Globus pallidus (tissue), 1 donor: Measurements from ENCODE around the gene ORAI3.

Source experiments
- DNase-seq: peaks from one replicate; pipeline ENCODE4 v3.0.0-alpha.2; 2015; ENCODE audit warnings: low spot score

Gene ORAI3

GRCh38 chr16:30971298-30971697, 22.4 kb downstream of the ORAI3 start:
- DNase-seq: no peak

GRCh38 chr16:30972872-30973271, 24.0 kb downstream of the ORAI3 start:
- DNase-seq: no peak

GRCh38 chr16:30974348-30974747, 25.5 kb downstream of the ORAI3 start:
- DNase-seq: no peak

GRCh38 chr16:30976486-30976885, 27.6 kb downstream of the ORAI3 start:
- DNase-seq: no peak

DNA sequence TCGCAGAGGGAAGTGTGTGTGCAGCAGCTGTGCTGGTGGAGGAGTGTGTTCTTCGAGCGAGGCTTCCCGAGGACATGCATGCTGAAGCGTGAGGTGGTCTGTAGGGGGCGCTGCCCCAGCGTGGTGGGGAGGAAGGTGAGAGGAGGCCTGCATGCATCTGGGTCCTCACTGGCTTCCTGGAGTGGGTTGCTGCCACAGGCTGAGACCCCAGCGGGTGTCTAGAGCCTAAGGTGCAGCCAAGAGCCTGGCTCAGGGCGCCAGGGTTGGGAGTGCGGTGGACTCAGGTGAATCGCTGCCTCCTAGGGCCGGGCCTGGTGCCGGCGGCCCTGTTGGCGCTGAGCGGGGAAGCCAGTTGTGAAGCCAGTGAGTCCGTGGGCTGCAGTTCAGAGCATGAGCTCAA, 28.6 kb downstream of the ORAI3 start:
- no peak for DNase-seq

DNA sequence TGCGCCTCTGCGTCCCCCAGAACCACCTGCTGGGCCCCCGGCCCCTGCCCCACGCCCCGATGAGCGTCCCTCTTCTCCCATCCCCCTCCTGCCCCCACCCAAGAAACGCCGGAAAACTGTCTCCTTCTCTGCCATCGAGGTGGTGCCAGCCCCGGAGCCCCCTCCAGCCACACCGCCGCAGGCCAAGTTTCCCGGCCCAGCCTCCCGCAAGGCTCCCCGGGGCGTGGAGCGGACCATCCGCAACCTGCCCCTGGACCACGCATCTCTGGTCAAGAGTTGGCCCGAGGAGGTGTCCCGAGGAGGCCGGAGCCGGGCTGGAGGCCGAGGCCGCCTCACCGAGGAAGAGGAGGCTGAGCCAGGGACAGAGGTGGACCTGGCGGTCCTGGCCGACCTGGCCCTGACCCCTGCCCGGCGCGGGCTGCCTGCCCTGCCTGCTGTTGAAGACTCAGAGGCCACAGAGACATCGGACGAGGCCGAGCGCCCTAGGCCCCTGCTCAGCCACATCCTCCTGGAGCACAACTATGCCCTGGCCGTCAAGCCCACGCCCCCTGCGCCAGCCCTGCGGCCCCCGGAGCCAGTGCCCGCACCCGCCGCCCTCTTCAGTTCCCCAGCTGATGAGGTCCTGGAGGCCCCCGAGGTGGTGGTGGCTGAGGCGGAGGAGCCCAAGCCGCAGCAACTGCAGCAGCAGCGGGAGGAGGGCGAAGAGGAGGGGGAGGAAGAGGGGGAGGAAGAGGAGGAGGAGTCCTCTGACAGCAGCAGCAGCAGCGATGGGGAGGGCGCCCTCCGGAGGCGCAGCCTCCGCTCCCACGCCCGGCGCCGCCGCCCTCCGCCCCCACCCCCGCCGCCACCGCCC, 30.5 kb downstream of the ORAI3 start:
- no peak for DNase-seq

- DNase-seq: no peak
Observed at GRCh38 chr16:30980023-30980371, 31.1 kb downstream of the ORAI3 start.

GRCh38 chr16:30980434-30980833, 31.6 kb downstream of the ORAI3 start:
- no peak for DNase-seq

DNA sequence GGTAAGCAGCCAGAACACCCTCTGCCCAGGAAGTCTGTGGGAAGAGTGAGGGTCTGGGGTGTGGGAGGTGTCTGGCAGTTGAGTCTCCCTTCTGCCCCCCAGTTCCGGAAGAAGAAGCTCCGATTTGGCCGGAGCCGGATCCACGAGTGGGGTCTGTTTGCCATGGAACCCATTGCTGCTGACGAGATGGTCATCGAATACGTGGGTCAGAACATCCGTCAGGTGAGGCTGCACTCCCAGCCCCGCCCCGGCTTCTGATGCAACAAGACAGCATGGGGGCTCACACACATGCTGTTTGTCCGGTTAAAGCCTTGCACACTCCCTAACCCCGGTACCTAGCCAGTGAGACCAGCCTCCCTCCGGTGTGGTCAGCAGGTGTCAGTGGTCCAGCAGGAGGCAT, 32.1 kb downstream of the ORAI3 start:
- no peak for DNase-seq

DNA sequence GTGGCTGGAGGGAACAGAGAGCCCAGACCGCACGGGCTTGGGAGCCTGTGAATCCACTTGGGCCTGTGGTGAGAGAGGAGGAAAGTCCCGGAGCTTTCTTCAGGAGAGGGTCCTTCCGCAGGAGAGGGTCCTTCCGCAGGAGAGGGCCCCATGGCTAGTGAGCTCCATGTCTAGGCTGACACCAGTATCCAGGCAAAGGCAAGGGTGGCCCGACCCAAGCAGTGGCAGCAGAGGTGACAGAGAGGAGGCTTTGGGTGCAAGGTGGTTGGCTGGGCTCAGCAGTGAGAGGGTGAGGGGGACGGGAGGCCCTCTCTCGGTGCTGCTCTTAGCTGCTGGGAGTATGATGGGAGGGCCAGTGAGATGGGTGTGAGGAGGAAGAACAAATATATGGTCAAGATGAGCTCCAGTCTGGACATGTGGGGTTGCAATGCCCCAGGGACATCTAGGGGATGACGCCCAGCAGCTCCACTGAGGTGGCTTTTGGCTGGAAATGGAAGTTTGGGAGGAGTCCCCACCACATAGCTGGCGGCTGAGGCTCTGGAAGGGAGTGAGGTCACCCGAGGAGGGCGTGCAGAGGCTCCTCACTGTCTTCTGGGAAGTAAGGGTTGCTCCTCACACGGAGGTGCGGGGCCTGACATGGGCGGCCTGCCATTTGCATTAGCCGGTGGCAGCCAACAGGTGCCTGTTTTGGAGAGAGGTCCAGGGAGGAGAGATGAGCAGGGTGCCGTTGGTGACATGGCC, 33.9 kb downstream of the ORAI3 start:
- no peak for DNase-seq

GRCh38 chr16:30983289-30983889, 34.5 kb downstream of the ORAI3 start:
- no peak for DNase-seq

GRCh38 chr16:30983898-30984610, 35.2 kb downstream of the ORAI3 start:
- no peak for DNase-seq

GRCh38 chr16:30984669-30985400, 36.0 kb downstream of the ORAI3 start, which contains the start of gene HSD3B7:
Gene HSD3B7, plus strand, starts transcription at chr16:30985207. Its CDS starts 452 bp downstream, at chr16:30985659.
- DNase-seq: peak; percentile 55

GRCh38 chr16:30985401-30986128, 36.7 kb downstream of the ORAI3 start:
- no peak for DNase-seq

DNA sequence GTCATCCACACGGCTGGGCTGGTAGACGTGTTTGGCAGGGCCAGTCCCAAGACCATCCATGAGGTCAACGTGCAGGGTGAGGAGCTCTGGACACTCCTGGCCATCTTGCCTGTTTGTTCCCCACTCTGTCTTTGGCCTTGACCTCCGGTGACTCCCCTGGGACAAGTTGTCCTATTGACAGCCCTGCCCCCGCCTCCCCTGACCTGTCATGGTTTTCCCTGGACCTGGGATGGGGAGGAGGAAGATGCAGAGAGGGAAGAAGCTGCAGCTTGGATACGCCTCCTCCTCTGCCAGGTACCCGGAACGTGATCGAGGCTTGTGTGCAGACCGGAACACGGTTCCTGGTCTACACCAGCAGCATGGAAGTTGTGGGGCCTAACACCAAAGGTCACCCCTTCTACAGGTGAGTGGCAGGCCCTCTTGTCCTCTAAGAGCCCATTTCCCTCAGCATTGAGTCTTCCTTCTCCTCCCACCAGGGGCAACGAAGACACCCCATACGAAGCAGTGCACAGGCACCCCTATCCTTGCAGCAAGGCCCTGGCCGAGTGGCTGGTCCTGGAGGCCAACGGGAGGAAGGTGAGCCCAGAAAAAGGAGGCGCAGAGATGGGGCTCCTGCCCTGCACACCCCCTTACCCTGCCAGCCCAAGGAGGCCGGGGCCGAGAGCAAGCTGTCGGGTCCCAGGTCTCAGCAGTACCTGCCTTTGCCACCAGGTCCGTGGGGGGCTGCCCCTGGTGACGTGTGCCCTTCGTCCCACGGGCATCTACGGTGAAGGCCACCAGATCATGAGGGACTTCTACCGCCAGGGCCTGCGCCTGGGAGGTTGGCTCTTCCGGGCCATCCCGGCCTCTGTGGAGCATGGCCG, 37.5 kb downstream of the ORAI3 start:
- DNase-seq: no peak

DNA sequence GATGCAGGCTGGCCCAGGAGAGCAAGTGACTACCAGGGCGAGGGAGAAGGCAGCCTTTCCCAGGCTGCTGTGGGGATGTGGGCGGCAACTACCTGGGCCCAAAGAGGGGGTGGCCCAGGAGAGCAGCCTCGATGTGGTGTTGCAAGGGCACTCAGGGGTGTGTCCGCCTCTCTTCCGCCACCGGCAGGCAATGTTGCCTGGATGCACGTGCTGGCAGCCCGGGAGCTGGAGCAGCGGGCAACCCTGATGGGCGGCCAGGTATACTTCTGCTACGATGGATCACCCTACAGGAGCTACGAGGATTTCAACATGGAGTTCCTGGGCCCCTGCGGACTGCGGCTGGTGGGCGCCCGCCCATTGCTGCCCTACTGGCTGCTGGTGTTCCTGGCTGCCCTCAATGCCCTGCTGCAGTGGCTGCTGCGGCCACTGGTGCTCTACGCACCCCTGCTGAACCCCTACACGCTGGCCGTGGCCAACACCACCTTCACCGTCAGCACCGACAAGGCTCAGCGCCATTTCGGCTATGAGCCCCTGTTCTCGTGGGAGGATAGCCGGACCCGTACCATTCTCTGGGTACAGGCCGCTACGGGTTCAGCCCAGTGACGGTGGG, 38.8 kb downstream of the ORAI3 start:
- DNase-seq: no peak

DNA sequence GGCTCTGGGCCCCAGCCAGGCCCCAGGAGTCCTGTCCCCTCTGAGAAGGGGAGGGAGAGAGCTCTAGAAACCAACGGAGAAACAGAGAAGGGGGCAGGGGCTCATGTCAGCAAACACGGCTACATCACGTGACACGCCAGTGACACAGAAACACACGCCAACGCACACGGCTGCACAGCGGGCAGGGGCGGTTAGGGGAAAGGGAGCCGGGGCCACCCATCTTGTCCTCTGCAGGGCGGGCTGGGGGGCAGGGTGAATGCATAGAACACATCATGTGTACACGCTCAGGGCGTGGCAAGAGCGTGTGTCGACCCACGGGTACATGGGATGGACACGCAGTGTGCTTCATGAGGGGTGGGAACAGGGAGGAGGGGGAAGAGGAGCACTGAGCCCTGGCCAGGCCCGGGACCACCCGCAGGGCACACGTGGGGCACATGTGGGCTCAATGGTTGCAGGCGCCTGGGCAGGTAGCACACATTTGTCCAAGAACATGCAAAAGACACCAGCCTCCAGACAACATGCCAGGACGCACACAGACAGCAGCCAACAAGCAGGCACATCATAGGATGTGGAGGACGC, 40.7 kb downstream of the ORAI3 start:
- DNase-seq: no peak

- no peak for DNase-seq
Observed at GRCh38 chr16:30990105-30990504, 41.2 kb downstream of the ORAI3 start.

GRCh38 chr16:30991052-30991451, 42.2 kb downstream of the ORAI3 start:
- no peak for DNase-seq
